Fibroblast of skin of back (primary cell): ENCODE results near the gene VDAC1.

Source experiments
- DNase-seq: peaks from one replicate; pipeline ENCODE4 v3.0.0-alpha.2; 2013

The VDAC1 gene

GRCh38 chr5:134024811-134025210 is 20.0 kb upstream of the VDAC1 start:
- DNase-seq = no peak

- DNase-seq = no peak
Observed at GRCh38 chr5:134022333-134022732, 17.6 kb upstream of the VDAC1 start.

GRCh38 chr5:134020188-134020587 is 15.4 kb upstream of the VDAC1 start:
- no peak for DNase-seq

GRCh38 chr5:134019636-134020035 is 14.9 kb upstream of the VDAC1 start:
- DNase-seq = no peak

- DNase-seq = no peak
Observed at GRCh38 chr5:134018986-134019316, 14.2 kb upstream of the VDAC1 start.

GRCh38 chr5:134018154-134018985 is 13.6 kb upstream of the VDAC1 start:
- no peak for DNase-seq

GRCh38 chr5:134008266-134008749 is 3.5 kb upstream of the VDAC1 start:
- DNase-seq = no peak

- peak; percentile 30 for DNase-seq
Observed at GRCh38 chr5:134007581-134008265, 2.9 kb upstream of the VDAC1 start.

- DNase-seq = no peak
Observed at GRCh38 chr5:134006115-134006514, 1.3 kb upstream of the VDAC1 start.

GRCh38 chr5:134005417-134006061 is 764 bp upstream of the VDAC1 start:
- peak; percentile 30 for DNase-seq

GRCh38 chr5:134003817-134004625 is 754 bp downstream of the VDAC1 start:
- peak; percentile 43 for DNase-seq

- peak; percentile 9 for DNase-seq
Observed at GRCh38 chr5:134003064-134003816, 1.5 kb downstream of the VDAC1 start.

GRCh38 chr5:134001938-134002731 is 2.6 kb downstream of the VDAC1 start:
- DNase-seq = no peak

GRCh38 chr5:134000696-134001453 is 3.9 kb downstream of the VDAC1 start:
- no peak for DNase-seq

- no peak for DNase-seq
Observed at GRCh38 chr5:134000091-134000511, 4.7 kb downstream of the VDAC1 start.

- DNase-seq = no peak
Observed at GRCh38 chr5:133998807-133999206, 6.0 kb downstream of the VDAC1 start.

GRCh38 chr5:133998042-133998441 is 6.7 kb downstream of the VDAC1 start:
- DNase-seq = no peak

GRCh38 chr5:133996683-133997252 is 8.0 kb downstream of the VDAC1 start:
- peak; percentile 12 for DNase-seq

GRCh38 chr5:133995883-133996563 is 8.8 kb downstream of the VDAC1 start:
- peak; percentile 6 for DNase-seq
